SK-N-DZ (cell line): ENCODE data around the gene ASCL1.
A peak's percentile ranks its signal among the peaks of the same experiment; 100 is the strongest.

Experiments
- DNase-seq: peaks from one replicate; pipeline ENCODE4 v3.0.0-alpha.2; 2015; ENCODE audit warnings: low spot score

The ASCL1 gene

GRCh38 chr12:102977945-102978706 is 20.7 kb downstream of the ASCL1 start:
- peak; percentile 62 for DNase-seq

GRCh38 chr12:102980350-102980749 is 22.9 kb downstream of the ASCL1 start:
- DNase-seq, result no peak

GRCh38 chr12:102990419-102990818 is 32.9 kb downstream of the ASCL1 start:
- DNase-seq, result peak; percentile 71

- DNase-seq, result peak; percentile 57
Measured at GRCh38 chr12:102992297-102992696, 34.8 kb downstream of the ASCL1 start.

GRCh38 chr12:102992720-102993119 is 35.2 kb downstream of the ASCL1 start:
- no peak for DNase-seq

GRCh38 chr12:102993537-102993936 is 36.1 kb downstream of the ASCL1 start:
- DNase-seq, result no peak

- no peak for DNase-seq
Measured at GRCh38 chr12:102995372-102995771, 37.9 kb downstream of the ASCL1 start.
